ENCODE data around the gene PPEF1. TPM values are rescaled to one million over a fixed set of nuclear protein-coding genes. Genes with fewer than 3 reads are reported as not detected.
"Not testable (repeated sequence)": the region's sequence is repeated elsewhere in the genome, so short reads cannot be mapped to it uniquely, and the experiment has no call there.

The PPEF1 gene
- total RNA-seq, 1 donor from 2014 or later, result 1.1 TPM

DNA sequence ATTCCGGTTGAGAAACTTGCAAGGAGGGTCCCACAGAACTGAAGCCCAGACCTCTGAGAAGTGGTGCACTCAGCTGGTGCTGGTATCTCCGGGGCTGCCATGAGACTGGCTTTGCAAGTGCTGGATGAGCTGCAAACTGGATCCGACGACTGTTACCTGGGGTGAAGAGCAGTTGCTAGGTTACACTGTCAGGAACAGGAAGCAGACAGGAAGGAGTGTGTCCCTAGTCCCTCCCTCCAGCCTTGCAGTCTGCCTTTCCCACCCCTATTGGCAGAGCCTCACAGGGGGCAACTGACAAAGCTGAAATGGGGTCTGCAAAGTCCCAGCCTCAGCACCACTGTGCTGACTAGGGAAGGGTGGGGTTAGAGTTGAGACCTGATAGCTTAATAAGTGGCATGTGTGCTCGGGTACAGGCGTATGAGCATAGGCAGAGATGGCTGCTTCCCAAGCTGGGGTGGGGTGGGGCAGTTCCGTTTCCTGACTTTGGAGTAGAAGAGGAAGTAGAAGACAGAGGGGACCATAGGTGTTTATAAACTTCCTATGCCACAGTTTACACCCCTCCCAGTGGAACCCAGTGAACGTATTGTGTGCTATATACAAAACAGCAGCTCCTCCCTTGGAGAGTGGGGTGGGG, 18.0 kb downstream of the PPEF1 start:
- Mint-ChIP-seq H3K27ac (no peak overlapping the region), H3K9me3 (ENCODE audit: low read depth) (peaks cover 31% of the 10 kb centered on the region), H3K4me1 (ENCODE audit: low read depth) (peaks cover 6% of the 10 kb centered on the region), H3K27me3 (no peaks in the 10 kb centered on the region), H3K4me3 (ENCODE audit: low read depth) (no peak overlapping the region), H3K36me3 (ENCODE audit: insufficient read depth) (peaks cover 1% of the 10 kb centered on the region)
- DNase-seq (ENCODE audit: low spot score, unreplicated experiment), result no peak
- TF ChIP-seq, protein P1, sequence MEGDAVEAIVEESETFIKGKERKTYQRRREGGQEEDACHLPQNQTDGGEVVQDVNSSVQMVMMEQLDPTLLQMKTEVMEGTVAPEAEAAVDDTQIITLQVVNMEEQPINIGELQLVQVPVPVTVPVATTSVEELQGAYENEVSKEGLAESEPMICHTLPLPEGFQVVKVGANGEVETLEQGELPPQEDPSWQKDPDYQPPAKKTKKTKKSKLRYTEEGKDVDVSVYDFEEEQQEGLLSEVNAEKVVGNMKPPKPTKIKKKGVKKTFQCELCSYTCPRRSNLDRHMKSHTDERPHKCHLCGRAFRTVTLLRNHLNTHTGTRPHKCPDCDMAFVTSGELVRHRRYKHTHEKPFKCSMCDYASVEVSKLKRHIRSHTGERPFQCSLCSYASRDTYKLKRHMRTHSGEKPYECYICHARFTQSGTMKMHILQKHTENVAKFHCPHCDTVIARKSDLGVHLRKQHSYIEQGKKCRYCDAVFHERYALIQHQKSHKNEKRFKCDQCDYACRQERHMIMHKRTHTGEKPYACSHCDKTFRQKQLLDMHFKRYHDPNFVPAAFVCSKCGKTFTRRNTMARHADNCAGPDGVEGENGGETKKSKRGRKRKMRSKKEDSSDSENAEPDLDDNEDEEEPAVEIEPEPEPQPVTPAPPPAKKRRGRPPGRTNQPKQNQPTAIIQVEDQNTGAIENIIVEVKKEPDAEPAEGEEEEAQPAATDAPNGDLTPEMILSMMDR (IDR thresholded peaks at IDR 0.05; ENCODE audit: unreplicated experiment), result no peak

DNA sequence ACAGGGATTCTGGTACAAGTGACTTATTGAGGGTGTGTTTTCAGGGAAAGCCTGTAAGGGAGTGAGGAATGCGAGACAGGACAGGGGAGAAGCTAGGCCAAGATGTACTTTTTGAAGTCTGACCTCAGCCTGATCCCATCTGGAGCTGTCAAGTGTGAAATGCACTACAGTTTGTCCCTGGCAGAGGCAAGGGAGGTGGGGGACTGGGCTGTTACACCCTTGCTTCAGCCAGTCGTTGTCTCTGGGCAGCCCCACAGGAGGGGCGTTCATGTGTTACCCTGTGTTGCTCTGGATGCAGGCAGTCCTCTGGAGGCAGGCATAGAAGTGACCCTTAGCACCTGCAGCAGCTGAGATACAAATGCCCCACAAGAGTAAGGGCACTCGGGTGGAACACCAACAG, 25.8 kb downstream of the PPEF1 start:
- Mint-ChIP-seq H3K36me3 (ENCODE audit: insufficient read depth) (peaks cover 1% of the 10 kb centered on the region), H3K4me3 (ENCODE audit: low read depth) (no peak overlapping the region), H3K27me3 (no peaks in the 10 kb centered on the region), H3K9me3 (ENCODE audit: low read depth) (peaks cover 25% of the 10 kb centered on the region), H3K4me1 (ENCODE audit: low read depth) (no peaks in the 10 kb centered on the region), H3K27ac (no peak overlapping the region)
- TF ChIP-seq, protein P1 (IDR thresholded peaks at IDR 0.05; ENCODE audit: unreplicated experiment), result no peak
- no peak for DNase-seq (ENCODE audit: low spot score, unreplicated experiment)

DNA sequence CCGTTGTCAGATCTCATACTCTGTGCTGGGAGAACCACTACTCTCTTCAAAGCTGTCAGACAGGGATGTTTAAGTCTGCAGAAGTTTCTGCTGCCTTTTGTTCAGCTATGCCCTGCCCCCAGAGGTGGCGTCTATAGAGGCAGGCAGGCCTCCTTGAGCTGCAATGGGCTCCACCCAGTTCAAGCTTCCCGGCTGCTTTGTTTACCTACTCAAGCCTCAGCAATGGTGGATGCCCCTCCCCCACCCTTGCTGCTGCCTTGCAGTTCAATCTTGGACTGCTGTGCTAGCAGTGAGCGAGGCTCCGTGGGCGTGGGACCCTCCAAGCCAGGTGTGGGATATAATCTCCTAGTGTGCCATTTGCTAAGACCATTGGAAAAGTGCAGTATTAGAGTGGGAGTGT, 32.2 kb downstream of the PPEF1 start:
- H3K36me3 Mint-ChIP-seq (ENCODE audit: insufficient read depth); H3K27me3 Mint-ChIP-seq; H3K4me1 Mint-ChIP-seq (ENCODE audit: low read depth); DNase-seq (ENCODE audit: low spot score, unreplicated experiment); H3K4me3 Mint-ChIP-seq (ENCODE audit: low read depth); H3K27ac Mint-ChIP-seq: not testable (repeated sequence)
- peaks cover 24% of the 10 kb centered on the region for H3K9me3 Mint-ChIP-seq (ENCODE audit: low read depth)

DNA sequence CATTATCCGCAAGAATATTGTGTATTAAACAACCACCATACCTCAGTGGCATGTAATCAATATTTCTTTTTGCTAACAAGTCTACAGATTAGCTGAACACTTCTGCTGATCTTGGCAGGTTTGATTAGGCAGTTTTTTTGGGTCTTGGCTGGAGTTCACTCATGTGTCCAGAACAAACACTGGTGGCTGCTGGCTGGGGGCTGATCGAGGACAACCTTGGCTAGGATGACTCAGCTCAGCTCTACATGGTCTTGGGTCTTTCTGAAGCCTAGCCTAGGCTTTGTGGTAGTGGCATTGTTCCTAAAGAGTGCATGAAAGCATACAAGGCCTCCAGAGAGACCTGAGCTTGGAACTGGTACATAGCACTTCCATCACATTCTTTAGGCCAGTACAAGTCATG, 41.1 kb downstream of the PPEF1 start:
- peaks cover 4% of the 10 kb centered on the region for H3K36me3 Mint-ChIP-seq (ENCODE audit: insufficient read depth)
- TF ChIP-seq, protein P1 (IDR thresholded peaks at IDR 0.05; ENCODE audit: unreplicated experiment), result no peak
- H3K27ac Mint-ChIP-seq, result no peak overlapping the region
- no peak overlapping the region for H3K4me3 Mint-ChIP-seq (ENCODE audit: low read depth)
- peaks cover 42% of the 10 kb centered on the region for H3K9me3 Mint-ChIP-seq (ENCODE audit: low read depth)
- no peak for DNase-seq (ENCODE audit: low spot score, unreplicated experiment)
- H3K27me3 Mint-ChIP-seq, result no peaks in the 10 kb centered on the region
- H3K4me1 Mint-ChIP-seq (ENCODE audit: low read depth), result peaks cover 7% of the 10 kb centered on the region

DNA sequence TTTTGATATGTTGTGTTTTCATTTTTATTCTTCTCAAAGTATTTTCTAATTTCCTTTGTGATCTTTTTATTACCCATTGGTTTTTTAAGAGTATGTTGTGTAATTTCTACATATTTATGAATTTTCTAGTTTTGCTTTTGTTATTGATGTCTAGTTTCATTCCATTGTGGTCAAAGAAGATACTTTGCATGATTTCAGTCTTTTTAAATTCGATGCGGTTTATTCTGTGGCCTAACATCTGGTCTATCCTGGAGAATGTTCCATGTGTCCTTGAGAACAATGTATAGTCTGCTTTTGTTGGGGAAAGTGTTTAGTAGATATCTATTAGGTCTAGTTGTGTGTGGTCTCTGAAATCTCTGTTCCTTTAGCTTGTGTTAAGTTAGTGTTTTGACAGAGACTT, 46.2 kb downstream of the PPEF1 start:
- Mint-ChIP-seq H3K4me3 (ENCODE audit: low read depth) (no peak overlapping the region), H3K4me1 (ENCODE audit: low read depth) (peaks cover 11% of the 10 kb centered on the region), H3K9me3 (ENCODE audit: low read depth) (peaks cover 43% of the 10 kb centered on the region), H3K27ac (no peak overlapping the region), H3K27me3 (no peaks in the 10 kb centered on the region), H3K36me3 (ENCODE audit: insufficient read depth) (peaks cover 6% of the 10 kb centered on the region)
- TF ChIP-seq, protein P1 (IDR thresholded peaks at IDR 0.05; ENCODE audit: unreplicated experiment), result no peak
- no peak for DNase-seq (ENCODE audit: low spot score, unreplicated experiment)

DNA sequence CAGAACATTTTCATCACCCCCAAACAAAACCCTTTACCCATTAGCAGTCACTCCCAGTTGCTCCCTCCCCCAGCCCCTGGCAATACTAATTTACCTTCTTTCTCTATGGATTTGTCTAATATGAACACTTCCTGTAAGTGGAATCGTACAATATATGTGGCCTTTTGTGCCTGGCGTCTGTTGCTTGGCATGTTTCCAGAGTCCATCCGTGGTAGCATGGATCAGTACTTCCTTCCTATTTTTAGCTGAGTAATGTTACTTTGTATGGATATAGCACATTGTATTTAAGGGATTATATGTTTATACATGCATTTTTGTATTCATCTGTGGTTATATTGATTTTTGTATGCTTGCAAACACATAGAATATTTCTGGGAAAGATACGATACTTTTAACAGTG, 48.2 kb downstream of the PPEF1 start:
- Mint-ChIP-seq H3K27me3 (no peaks in the 10 kb centered on the region), H3K4me3 (ENCODE audit: low read depth) (no peak overlapping the region), H3K36me3 (ENCODE audit: insufficient read depth) (peaks cover 6% of the 10 kb centered on the region), H3K4me1 (ENCODE audit: low read depth) (peaks cover 8% of the 10 kb centered on the region), H3K27ac (no peak overlapping the region), H3K9me3 (ENCODE audit: low read depth) (peaks cover 32% of the 10 kb centered on the region)
- TF ChIP-seq, protein P1 (IDR thresholded peaks at IDR 0.05; ENCODE audit: unreplicated experiment), result no peak
- DNase-seq (ENCODE audit: low spot score, unreplicated experiment), result no peak

Data from progenitor cell of endocrine pancreas (in vitro differentiated cells).